ENCODE data around the gene TSPYL2. TPM values are rescaled to one million over a fixed set of nuclear protein-coding genes. Genes with fewer than 3 reads are reported as not detected.

Gene TSPYL2
- total and polyA plus RNA-seq, 2 donors (not counting 1 experiment from before 2014, with no cell fraction given) = 101 to 126 TPM

- Histone ChIP-seq H3K4me1 (ENCODE audit: control insufficient read depth in 2 of 2, insufficient read depth in 2 of 2, low read length in 2 of 2) (peaks cover 3 to 11% of the 10 kb centered on the region in 2 donors), H2AFZ (ENCODE audit: insufficient read depth, low read depth, low read length, poor library complexity, severe bottlenecking) (no peak overlapping the region), H4K20me1 (ENCODE audit: control insufficient read depth, insufficient read depth, low read length, poor library complexity, severe bottlenecking) (peaks cover under 1% of the 10 kb centered on the region), H3K4me2 (replicated peaks; ENCODE audit: low read depth, low read length, poor library complexity, severe bottlenecking) (no peak overlapping the region), H3K9ac (ENCODE audit: low read length) (no peak overlapping the region), H3K79me2 (ENCODE audit: control insufficient read depth, insufficient read depth, low read length) (peaks cover 3% of the 10 kb centered on the region), H3K4me3 (ENCODE audit: control extremely low read depth in 1 of 5, extremely low read depth in 1 of 5, insufficient read depth in 1 of 5, low read depth in 2 of 5, low read length in 4 of 5) (no peak overlapping the region), H3K9me3 (ENCODE audit: control extremely low read depth in 1 of 3, control insufficient read depth in 2 of 3, insufficient read depth in 1 of 3, low read length in 2 of 3) (no peaks in the 10 kb centered on the region), H3K27me3 (replicated peaks in 1 of 4; ENCODE audit: control extremely low read depth in 1 of 4, control insufficient read depth in 3 of 4, insufficient read depth in 4 of 4, low read length in 3 of 4) (no peaks in the 10 kb centered on the region), H3K27ac (ENCODE audit: low read length in 2 of 2) (no peak overlapping the region), H3K36me3 (replicated peaks in 1 of 2; ENCODE audit: control extremely low read depth in 1 of 2, control insufficient read depth in 1 of 2, extremely low read depth in 1 of 2, insufficient read depth in 2 of 2, low read length in 1 of 2) (no peaks in the 10 kb centered on the region)
- H3K27me3 Mint-ChIP-seq = no peaks in the 10 kb centered on the region
- TF ChIP-seq EZH2 (IDR thresholded peaks at IDR 0.05; ENCODE audit: borderline replicate concordance, insufficient read depth, low read depth, low read length, poor library complexity, severe bottlenecking) (no peak), CTCF (IDR thresholded peaks at IDR 0.05) (no peak)
- DNase-seq (no peak), ATAC-seq (ENCODE audit: low read depth) (no peak)
- ChIA-PET POLR2A (no interaction called here), CTCF (no interaction called here)
- intact Hi-C loops (cut with micrococcal nuclease) = loop anchor here (10.0 kb wide), 2 partner anchors 147 to 237 kb away; partner anchors contain the start of gene KDM5C
- 94% methylated on average over 19 of the region's 27 CpGs for WGBS (ENCODE audit: insufficient coverage)
- H3K4me3 Mint-ChIP-seq = no peak overlapping the region
- no peaks in the 10 kb centered on the region for H3K9me3 Mint-ChIP-seq (ENCODE audit: insufficient read depth)
- H3K27ac Mint-ChIP-seq = no peak overlapping the region
- peaks cover 10% of the 10 kb centered on the region for H3K4me1 Mint-ChIP-seq
These were observed 4.7 kb upstream of the TSPYL2 start for GRCh38 chrX:53077207-53078197.

- POLR2A ChIA-PET = no interaction called here
- no CpG with 5 or more reads among the region's 1 CpG for WGBS (ENCODE audit: insufficient coverage)
These were observed 3.2 kb upstream of the TSPYL2 start for GRCh38 chrX:53078943-53079342.

More at GRCh38 chrX:53078943-53079342, 3.2 kb upstream of the TSPYL2 start:
- Histone ChIP-seq H3K4me2 (replicated peaks; ENCODE audit: low read depth, low read length, poor library complexity, severe bottlenecking) (no peak overlapping the region), H4K20me1 (ENCODE audit: control insufficient read depth, insufficient read depth, low read length, poor library complexity, severe bottlenecking) (peaks cover 11% of the 10 kb centered on the region), H3K4me3 (ENCODE audit: control extremely low read depth in 1 of 5, extremely low read depth in 1 of 5, insufficient read depth in 1 of 5, low read depth in 2 of 5, low read length in 4 of 5) (no peak overlapping the region), H3K36me3 (replicated peaks in 1 of 2; ENCODE audit: control extremely low read depth in 1 of 2, control insufficient read depth in 1 of 2, extremely low read depth in 1 of 2, insufficient read depth in 2 of 2, low read length in 1 of 2) (no peaks in the 10 kb centered on the region), H2AFZ (ENCODE audit: insufficient read depth, low read depth, low read length, poor library complexity, severe bottlenecking) (no peak overlapping the region), H3K9me3 (ENCODE audit: control extremely low read depth in 1 of 3, control insufficient read depth in 2 of 3, insufficient read depth in 1 of 3, low read length in 2 of 3) (no peaks in the 10 kb centered on the region), H3K27ac (ENCODE audit: low read length in 2 of 2) (no peak overlapping the region), H3K79me2 (ENCODE audit: control insufficient read depth, insufficient read depth, low read length) (peaks cover 13% of the 10 kb centered on the region), H3K9ac (ENCODE audit: low read length) (no peak overlapping the region), H3K27me3 (replicated peaks in 1 of 4; ENCODE audit: control extremely low read depth in 1 of 4, control insufficient read depth in 3 of 4, insufficient read depth in 4 of 4, low read length in 3 of 4) (no peaks in the 10 kb centered on the region), H3K4me1 (ENCODE audit: control insufficient read depth in 2 of 2, insufficient read depth in 2 of 2, low read length in 2 of 2) (peaks cover 9 to 15% of the 10 kb centered on the region in 2 donors)
- CTCF ChIA-PET = interaction anchor here (0.9 kb wide), 1 partner anchor 11 kb away, joined by 3 read pairs; no protein-coding TSS in a partner anchor
- Mint-ChIP-seq H3K27ac (no peak overlapping the region), H3K27me3 (no peaks in the 10 kb centered on the region), H3K4me3 (no peak overlapping the region), H3K4me1 (peaks cover 21% of the 10 kb centered on the region), H3K9me3 (ENCODE audit: insufficient read depth) (no peaks in the 10 kb centered on the region)
- TF ChIP-seq EZH2 (IDR thresholded peaks at IDR 0.05; ENCODE audit: borderline replicate concordance, insufficient read depth, low read depth, low read length, poor library complexity, severe bottlenecking) (no peak), CTCF (IDR thresholded peaks at IDR 0.05) (no peak)
- no peak for DNase-seq
- intact Hi-C loops (cut with micrococcal nuclease) = loop anchor here (10.0 kb wide), 2 partner anchors 146 to 236 kb away; partner anchors contain the start of gene KDM5C
- ATAC-seq (ENCODE audit: low read depth) = no peak
